Endometrial microvascular endothelial cells (primary cell): ENCODE data around the gene ADI1. TPM values are rescaled to one million over a fixed set of nuclear protein-coding genes. Genes with fewer than 3 reads are reported as not detected.

Experiments used
- in situ Hi-C: cut with HindIII; loops from 2 replicates; pipeline ENCODE4 v1.10.0; 2017; ENCODE audit warnings: low sequenced_read_pairs, low pct_unique_long_range_greater_than_20kb; ENCODE audit errors: inconsistent ontology term
- total RNA-seq: library from RNA; depleted of rRNA; stranded (reverse); fragments of >200 nt; gene quantifications from one replicate; pipeline ENCODE4 v1.2.3, GENCODE V29; 2015; ENCODE audit errors: inconsistent ontology term

Gene ADI1
- total RNA-seq, 1 donor from 2014 or later = 64.4 TPM

DNA sequence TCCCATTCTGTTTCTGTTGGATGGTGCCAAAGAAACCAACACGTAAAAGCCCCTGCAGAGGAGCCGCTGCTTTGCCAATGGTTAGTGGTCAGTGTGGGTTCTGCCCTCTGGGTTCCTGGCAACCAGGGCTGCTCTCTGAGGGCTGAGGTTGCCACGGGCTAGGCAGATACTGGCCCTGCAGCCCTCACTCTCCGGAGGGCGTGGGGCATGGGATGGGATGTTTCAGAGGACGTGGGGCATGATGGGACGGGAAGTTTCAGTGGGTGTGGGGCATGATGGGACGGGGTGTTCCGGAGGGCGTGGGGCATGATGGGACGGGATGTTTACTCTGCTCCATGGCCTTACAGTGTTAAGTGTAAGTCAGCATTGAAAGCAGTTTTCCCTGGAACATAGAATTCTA lies 34.2 kb downstream of the ADI1 start:
- in situ Hi-C loops = no loop called here

DNA sequence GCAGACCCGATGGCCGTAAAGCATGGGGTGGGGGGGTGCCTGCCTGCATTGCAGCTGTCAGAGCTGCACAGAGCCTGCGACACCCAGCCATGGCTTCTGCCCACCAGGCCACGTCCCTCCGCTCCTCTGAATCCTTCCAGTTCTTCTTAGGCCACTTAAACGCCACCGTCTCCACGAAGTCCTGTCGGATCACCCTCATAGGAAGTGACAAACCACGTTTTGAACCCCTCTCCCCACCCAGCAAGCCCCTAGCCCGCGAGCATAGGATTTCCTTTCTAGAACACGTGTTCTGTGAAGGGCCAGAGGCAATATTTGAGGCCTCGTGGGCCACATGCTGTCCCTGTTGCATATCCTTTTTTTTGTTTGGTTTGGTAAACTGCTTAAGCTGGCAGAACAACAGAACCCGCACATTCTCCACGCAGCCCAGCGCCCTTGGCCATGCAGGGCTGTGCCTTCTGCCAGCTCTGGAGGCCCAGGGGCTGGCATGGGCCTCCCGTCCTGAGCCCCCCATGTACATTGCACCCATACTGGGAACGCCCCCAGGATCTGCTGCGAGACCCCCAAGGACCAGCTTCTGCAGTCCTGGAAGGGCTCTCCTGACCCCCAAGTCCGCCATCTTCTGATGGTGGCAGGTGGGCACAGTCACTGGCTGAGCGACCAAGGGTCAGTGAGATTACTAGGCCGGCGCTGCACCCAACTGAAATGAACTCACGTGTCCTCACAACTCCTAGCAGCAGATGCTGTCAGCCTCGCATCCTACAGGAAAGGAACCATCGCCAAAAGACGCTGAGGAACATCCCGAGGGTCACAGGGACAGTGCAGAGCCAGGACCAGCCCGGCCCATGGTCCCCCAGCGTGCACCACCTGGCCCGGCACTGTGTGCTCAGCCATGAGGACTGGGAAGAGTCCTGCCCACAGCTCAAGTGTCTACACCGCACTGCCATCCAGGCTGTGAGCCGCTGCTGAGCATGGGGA lies 35.1 kb downstream of the ADI1 start:
- in situ Hi-C loops = no loop called here

DNA sequence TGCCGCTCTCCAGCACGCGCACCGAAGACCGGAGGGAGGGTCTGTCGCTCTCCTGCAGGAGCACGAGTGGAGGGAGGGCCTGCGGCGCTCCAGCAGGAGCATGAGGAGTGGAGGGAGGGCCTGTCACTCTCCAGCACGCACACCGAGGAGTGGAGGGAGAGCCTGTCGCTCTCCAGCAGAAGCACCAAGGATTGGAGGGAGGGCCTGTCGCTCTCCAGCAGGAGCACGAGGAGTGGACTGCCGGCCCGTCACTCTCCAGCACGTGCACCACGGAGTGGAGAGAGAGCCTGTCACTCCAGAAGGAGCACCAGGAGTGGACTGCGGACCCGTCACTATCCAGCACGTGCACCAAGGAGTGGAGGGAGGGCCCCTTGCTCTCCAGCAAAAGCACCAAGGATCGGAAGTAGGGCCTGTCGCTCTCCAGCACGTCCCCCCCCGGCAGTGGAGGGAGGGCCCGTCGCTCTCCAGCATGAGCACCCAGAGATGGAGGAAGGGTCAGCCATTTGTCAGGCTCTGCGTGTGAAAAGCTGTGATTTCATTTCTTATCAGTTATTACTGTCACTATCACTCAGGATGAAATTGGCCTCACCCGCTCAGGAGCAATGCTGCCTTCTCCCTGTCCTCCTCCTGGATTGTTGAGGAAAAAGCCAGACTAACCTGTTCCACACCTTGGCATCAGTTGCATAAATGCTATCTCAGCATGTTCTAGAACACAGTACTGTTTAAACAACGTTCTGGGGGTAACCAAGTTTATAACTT lies 35.9 kb downstream of the ADI1 start:
- in situ Hi-C loops = no loop called here

DNA sequence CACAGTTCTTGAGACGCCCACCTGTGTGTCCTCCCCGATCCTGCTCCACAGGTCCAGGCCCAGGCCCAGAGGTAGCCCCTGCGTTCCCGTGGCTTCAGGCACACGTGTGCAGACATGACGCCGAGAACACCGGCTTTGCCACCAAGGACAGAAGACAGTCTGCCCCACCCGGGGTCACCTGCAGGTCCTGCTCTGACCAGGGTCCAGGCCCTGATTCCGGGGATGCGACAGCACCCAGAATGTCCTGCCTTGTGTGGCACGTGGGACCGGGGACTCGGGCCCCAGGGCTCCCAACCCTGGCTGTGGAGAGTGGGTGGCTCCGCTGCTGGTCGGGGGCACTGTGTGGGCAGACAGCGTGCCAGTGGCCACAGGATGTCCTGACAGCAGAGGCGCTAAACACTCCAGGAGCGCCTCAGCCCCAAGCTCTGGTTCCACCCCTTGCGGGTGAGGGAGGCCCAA lies 36.9 kb downstream of the ADI1 start:
- in situ Hi-C loops = no loop called here

DNA sequence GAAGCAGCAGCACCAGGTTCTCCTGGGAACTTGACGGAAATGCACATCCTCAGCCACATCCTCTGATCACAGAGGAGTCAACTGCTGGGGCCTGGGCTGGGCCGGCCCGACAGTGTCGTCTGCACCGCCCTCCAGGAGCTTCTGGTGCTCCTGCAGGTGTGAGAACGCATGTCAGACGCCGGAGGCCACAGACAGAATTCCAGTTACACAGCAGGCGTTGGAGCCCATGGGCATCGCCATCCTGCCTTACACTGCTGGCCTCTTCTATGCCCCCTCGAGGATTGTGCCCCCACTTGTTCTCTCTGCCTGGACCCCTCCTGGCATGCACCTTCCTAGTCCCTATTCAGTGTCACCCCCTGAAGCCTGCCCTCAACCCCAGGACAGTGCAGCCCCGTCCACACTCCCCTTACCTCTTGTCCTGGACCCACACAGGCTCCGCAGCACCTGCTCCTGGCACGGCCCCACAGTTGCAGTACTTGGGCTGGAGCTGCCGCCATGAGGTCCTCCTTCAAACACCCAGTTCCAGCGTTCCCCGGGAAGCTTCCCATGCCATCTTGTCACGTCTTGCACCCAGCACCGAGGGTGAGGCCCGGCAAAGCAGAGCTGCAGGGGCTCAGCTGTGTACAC lies 37.5 kb downstream of the ADI1 start:
- in situ Hi-C loops = no loop called here

DNA sequence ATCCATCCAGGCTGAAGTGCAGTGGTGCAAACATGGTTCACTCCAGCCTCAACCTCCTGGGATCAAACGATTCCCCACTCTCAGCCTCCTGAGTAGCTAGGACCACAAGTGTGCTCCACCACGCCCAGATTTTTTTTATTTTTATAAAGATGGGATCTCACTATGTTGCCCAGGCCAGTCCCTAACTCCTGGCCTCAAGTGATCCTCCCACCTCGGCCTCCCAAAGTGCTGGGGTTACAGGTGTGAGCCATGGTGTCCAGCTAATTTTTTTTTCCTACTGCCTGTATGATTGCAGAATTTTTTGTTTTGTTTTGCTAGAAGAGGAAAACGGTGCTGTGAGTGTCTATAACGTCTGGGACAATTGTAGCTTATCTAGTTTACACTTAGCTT lies 38.3 kb downstream of the ADI1 start:
- in situ Hi-C loops = no loop called here

DNA sequence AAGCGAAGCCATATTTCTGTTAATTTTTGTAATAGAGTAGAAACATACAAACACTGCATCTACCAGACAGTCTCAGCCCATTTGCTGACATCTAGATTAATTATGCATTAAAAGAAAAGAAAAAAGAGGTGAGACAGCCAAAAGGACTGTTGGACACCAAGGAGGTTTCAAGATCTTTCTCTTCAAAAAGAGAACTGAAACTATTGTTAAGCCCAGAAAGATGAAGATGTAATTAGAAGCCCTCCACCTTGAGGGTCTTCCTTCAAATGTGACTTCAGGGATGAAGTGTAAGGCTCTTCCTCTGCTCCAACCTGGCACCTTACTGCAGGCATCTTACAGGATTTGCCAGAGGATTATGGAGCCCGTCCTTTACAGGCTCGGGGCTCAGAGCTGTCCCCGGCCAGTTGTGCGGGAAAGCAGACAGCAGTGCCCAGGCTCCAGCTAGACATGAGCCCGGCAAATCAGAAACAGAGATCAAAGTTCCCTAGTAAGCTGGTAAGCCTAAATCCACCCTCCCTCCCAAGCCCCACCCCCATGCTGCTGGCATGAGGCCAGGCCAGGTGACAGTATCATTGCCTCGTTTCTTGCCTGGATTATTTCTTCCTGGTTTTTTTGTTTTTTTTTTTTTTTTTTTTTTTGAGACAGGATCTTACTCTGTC lies 38.9 kb downstream of the ADI1 start:
- in situ Hi-C loops = no loop called here

DNA sequence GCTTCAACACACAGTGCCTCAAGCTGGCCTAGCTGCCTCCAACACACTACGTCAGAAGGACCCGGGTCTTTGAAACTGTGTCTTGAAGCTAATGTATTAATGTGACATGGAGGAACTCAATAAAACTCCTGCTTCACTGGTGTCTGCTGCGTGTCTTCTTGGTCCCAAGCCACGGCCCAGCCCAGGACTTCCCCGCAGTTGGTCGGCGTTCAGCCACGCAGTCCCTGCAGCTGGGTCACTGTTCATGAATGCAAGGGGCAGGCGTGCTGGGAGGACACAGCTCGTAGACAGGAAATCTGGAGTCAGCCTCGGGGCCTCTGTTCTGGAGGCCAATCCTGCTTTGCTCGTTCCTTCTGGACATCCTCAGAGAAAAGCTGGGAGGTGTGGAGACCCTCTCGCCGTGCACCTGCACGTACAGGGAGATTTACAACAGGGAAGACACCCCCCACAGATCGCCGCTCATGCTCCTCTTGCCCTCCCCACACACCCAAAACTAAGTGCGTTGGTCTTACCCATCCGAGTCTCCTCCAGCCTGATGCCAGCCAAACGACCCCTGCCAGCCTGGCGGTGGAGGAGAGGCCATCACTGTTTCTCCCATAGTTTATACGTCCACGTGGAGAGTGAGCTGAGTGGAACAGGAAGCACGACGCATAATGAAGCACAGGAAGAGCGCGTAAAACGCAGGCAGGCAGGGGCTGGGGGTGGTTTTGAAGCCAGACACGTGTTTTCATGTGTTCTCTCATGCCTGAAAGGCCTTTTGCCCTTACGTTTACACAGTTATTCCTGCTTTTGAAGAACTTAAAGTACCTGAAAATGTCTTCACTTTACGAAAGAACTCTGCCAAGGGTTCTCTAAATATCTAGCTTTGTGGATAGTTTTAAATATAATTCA lies 39.7 kb downstream of the ADI1 start:
- in situ Hi-C loops = no loop called here

DNA sequence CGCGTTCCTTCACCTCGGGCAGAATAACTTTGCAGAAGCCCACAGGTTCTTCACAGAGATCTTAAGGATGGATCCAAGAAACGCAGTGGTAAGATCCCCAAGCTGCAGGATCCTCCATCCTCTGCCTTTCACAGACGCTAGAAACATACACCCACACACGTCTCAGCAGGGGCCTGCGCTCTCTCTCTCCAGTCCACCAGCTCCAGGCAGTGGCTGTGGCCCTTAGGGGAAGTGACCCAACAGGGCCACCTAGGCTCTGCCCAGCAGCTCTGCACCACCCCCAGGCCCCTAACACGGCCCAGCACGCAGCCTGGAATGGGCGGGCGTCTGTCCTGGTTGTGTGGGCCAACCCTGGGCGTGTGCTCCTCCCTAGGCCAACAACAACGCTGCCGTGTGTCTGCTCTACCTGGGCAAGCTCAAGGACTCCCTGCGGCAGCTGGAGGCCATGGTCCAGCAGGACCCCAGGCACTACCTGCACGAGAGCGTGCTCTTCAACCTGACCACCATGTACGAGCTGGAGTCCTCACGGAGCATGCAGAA lies 40.4 kb downstream of the ADI1 start:
- in situ Hi-C loops = no loop called here

DNA sequence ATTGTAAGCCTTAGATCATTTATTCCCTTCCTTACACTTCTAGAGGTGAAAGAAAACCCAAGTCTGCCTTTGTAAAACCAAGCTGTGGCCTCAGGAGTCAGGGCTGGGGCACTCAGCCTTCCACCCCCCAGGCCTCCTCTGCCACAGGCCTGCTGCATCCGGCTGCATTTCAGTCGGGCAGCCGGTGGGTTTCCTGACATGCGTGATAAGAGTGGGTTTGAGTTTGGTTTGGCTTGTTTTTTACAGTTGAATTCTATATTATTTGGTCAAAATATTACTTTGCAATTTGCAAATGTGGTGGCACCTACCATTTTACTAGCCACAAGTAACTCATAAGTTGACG lies 42.4 kb downstream of the ADI1 start:
- in situ Hi-C loops = no loop called here

DNA sequence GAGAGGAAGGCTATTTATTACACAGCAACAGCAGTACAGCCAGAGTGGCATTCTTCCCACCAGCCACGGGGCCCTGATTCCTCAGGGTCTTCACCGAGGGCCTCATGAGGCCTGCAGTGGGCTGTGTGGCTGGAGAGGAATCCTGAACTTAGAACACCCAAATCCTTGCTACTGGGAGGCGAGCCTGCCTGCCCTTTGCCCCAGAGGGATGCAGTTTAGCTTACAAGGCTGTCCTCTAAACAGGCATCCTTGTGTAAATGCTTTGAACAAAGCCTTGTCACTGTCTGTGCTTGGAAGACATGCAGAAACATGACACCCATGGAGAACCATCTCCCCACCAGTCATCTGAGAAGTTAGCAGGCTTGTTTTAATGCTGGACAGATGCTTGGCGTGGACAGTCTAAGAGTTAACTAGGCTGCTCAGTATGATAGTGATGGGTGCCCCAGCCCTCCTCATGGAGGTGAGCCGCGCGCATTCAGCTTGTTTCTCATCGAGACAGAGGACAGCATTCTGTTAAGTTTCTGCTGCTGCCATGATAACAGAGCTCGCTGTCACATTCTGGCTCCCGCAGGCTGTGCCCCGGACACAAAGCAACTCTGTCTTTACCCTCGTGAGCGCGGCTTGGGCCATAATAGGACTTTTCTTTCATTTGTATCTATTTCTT lies 42.9 kb downstream of the ADI1 start:
- in situ Hi-C loops = no loop called here

DNA sequence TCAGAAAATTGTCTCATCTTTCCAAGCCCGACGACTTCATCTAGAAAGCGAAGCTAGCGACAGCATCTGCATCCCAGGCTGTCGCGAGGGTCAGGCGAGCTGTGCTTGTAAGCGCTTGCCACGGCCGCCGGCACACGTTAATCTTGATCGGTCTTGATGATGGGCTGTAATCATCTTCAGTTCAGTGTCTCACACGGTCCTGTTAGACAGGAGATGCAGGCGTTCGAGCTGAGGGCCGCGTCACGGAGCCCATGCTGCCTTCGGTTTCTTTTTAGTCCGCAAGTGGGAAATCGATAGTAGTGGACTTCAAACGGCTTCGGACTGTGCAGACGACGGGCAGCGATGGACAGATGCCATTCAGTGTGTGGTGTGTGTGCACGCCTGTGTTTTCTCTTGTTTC lies 43.6 kb downstream of the ADI1 start:
- in situ Hi-C loops = no loop called here

DNA sequence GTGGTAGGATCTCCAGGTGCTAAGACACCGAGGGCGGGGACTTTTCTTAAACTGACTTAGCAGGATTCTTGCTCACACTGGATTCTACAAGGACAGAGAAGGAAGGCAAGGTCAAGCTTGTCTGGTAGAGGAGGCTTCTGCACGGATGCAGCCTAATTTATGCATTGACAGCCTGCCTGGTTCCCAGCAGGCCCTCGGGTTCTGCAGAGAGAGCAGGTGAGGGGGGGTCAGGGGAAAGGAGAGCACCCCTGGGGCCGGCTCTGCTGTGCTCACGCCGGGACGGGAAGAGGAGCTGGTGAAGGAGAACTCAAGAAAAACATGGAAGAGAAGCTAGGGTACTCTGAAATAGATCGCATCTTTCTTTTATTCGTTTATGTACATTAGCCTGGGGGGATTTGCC lies 46.4 kb downstream of the ADI1 start:
- in situ Hi-C loops = no loop called here

DNA sequence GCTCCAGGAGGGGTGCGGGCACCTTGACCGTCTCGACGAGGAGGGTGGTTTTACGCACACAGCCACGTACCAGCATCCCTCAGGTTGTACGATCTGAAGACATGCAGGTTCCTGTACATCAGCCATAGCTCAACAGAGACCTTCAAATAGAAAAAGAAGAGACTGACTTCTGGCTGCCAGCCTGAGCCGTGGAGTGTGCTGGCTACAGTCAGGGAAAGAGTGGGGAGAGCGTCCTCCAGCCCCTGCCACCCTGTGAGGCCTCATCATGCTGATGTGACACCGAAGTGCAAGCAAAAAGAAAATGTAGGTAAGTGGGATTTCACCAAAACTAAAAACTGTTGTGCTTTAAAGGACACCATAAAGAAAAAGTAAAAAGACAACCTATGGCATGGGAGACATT lies 47.0 kb downstream of the ADI1 start:
- in situ Hi-C loops = no loop called here

DNA sequence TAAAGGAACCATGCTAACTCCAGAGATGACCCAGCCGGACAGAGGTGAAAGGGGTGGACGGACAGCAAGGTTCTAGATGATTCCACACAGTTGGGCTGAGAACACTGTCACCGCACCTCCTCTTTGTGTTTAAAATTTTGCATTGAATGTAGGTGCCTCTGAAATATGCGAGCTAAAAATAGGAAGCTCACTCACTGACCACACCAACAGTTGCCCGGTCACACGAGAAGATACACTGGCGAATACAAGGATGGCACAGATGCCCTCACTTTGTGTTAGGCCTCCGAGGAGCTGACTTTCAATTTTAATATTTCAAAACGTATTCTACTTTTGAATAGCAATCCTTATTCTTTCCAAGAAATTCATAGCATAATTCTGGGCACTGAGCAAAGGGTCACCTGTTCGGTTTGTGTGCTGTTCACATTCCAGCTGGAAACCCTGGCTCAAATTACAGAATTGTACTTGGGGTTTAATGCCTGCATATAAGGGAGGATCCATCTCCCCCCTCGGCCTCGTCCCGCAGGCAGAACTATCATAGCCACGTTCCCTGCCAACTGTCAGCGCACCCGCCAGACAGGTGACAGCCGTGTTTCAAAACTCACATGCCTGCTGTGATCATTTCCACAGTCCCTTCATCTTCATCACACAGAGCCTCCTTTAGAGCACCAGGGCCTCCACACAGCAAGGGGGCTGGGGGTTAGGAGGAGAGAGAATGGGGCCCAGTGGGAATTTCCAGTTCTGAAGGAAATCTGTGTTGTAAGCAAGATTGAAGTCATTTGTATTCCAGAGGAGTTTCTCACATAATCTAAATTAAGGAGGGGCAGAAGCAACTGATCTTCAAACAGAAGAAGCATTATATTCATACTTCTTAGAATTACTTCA lies 48.2 kb downstream of the ADI1 start:
- in situ Hi-C loops = no loop called here

DNA sequence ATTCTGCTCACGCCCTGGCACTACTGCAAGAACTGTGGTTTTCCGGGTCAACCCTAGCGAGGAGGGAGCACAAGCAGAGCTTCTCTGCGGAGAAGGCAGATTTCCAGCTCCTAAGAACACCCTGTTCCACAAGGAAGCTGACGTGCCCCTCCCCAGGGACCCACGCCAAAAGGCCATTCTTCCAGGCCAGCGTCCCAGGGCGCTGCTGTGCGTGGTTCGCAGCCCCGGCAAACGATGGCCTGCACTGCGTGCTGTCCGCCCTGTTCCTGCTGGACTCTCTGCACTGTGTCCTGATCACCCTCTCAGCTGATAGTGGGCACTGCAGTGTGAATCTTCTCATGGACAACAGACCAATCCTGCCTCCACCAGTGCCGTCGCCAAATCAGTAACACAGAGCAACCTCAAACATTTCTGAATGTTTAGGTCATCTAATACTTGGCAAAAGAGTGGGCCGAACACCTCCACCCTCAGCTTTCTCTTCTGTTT lies 49.1 kb downstream of the ADI1 start:
- in situ Hi-C loops = no loop called here
